ENCODE data around the gene XPNPEP1. TPM values are rescaled to one million over a fixed set of nuclear protein-coding genes. Genes with fewer than 3 reads are reported as not detected.
A peak's percentile ranks its signal among the peaks of the same experiment; 100 is the strongest.

The XPNPEP1 gene
- total RNA-seq, 1 donor, result 123 TPM

DNA sequence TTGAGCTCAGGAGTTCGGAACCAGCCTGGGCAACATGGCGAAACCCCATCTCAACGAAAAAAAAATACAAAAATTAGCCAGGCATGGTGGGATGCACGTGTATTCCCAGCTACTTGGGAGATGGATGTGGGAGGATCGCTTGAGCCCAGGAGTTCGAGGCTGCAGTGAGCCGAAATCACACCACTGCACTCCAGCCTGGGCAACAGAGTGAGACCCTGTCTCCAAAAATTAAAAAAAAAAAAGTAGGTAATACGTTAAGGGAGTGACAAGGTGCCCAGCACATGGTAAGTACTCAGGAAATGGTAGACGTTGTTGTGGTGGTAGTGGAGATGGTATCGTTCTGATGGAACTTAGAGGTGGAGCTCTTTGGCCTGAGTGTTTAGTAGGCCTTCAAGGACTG is 41.0 kb upstream of the XPNPEP1 start:
- Histone ChIP-seq H2AFZ (ENCODE audit: low read length) (no peak overlapping the region), H4K20me1 (ENCODE audit: insufficient read depth, low read length) (no peaks in the 10 kb centered on the region), H3K9me3 (ENCODE audit: low read depth, low read length) (no peaks in the 10 kb centered on the region), H3K27me3 (ENCODE audit: insufficient read depth, low read length) (no peaks in the 10 kb centered on the region), H3K4me3 (ENCODE audit: insufficient read depth, low read length) (no peak overlapping the region), H3K4me1 (ENCODE audit: insufficient read depth, low read length) (peaks cover 64% of the 10 kb centered on the region), H3K36me3 (ENCODE audit: insufficient read depth, low read length) (no peaks in the 10 kb centered on the region), H3K4me2 (ENCODE audit: insufficient read depth, low read length) (no peak overlapping the region), H3K79me2 (ENCODE audit: insufficient read depth, low read length) (no peaks in the 10 kb centered on the region), H3K27ac (ENCODE audit: low read depth, low read length) (no peak overlapping the region)
- DNase-seq (ENCODE audit: insufficient read length, low spot score, missing footprints), result no peak
- TF ChIP-seq CTCF (IDR thresholded peaks at IDR 0.05; ENCODE audit: extremely low read depth, low read depth, low read length), result no peak

- Histone ChIP-seq H3K27ac (ENCODE audit: low read depth, low read length) (no peak overlapping the region), H3K9me3 (ENCODE audit: low read depth, low read length) (no peaks in the 10 kb centered on the region), H3K4me2 (ENCODE audit: insufficient read depth, low read length) (no peak overlapping the region), H4K20me1 (ENCODE audit: insufficient read depth, low read length) (no peaks in the 10 kb centered on the region), H2AFZ (ENCODE audit: low read length) (no peak overlapping the region), H3K79me2 (ENCODE audit: insufficient read depth, low read length) (no peaks in the 10 kb centered on the region), H3K4me3 (ENCODE audit: insufficient read depth, low read length) (no peak overlapping the region), H3K27me3 (ENCODE audit: insufficient read depth, low read length) (no peaks in the 10 kb centered on the region), H3K4me1 (ENCODE audit: insufficient read depth, low read length) (peaks cover 64% of the 10 kb centered on the region), H3K36me3 (ENCODE audit: insufficient read depth, low read length) (no peaks in the 10 kb centered on the region)
- DNase-seq (ENCODE audit: insufficient read length, low spot score, missing footprints), result no peak
- TF ChIP-seq CTCF (IDR thresholded peaks at IDR 0.05; ENCODE audit: extremely low read depth, low read depth, low read length), result no peak
These were observed 40.1 kb upstream of the XPNPEP1 start for GRCh38 chr10:109963439-109963838.

DNA sequence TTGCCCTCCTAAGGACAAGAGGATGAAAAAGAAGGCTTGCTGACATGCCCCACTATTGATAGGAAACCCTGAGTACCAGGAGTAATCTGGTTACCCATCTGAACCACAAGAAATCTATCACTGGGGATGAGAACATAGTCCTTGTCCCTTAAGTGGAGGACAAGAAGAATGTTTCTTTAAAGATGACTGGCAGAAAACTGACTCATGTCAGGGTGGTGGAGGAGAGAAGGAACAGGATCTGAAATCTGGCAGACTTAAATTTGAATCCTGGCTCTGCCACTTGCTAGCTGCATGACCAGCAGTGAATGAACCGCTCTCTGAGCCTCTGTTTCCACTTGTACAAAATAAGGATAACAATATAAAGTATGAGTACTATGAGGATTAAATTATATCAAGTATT is 38.9 kb upstream of the XPNPEP1 start:
- H4K20me1 ChIP-seq (ENCODE audit: insufficient read depth, low read length), result no peaks in the 10 kb centered on the region
- no peaks in the 10 kb centered on the region for H3K27me3 ChIP-seq (ENCODE audit: insufficient read depth, low read length)
- H3K4me1 ChIP-seq (ENCODE audit: insufficient read depth, low read length), result peaks cover 54% of the 10 kb centered on the region
- no peak for DNase-seq (ENCODE audit: insufficient read length, low spot score, missing footprints)
- peak overlapping the region; percentile 17 for H3K4me2 ChIP-seq (ENCODE audit: insufficient read depth, low read length)
- H3K4me3 ChIP-seq (ENCODE audit: insufficient read depth, low read length), result no peak overlapping the region
- no peaks in the 10 kb centered on the region for H3K9me3 ChIP-seq (ENCODE audit: low read depth, low read length)
- TF ChIP-seq CTCF (IDR thresholded peaks at IDR 0.05; ENCODE audit: extremely low read depth, low read depth, low read length), result no peak
- no peaks in the 10 kb centered on the region for H3K79me2 ChIP-seq (ENCODE audit: insufficient read depth, low read length)
- peak overlapping the region; percentile 38 for H2AFZ ChIP-seq (ENCODE audit: low read length)
- no peaks in the 10 kb centered on the region for H3K36me3 ChIP-seq (ENCODE audit: insufficient read depth, low read length)
- H3K27ac ChIP-seq (ENCODE audit: low read depth, low read length), result peak overlapping the region; percentile 53

- Histone ChIP-seq H3K9me3 (ENCODE audit: low read depth, low read length) (no peaks in the 10 kb centered on the region), H3K4me1 (ENCODE audit: insufficient read depth, low read length) (peaks cover 46% of the 10 kb centered on the region), H3K27me3 (ENCODE audit: insufficient read depth, low read length) (no peaks in the 10 kb centered on the region), H3K27ac (ENCODE audit: low read depth, low read length) (peak overlapping the region; percentile 53), H4K20me1 (ENCODE audit: insufficient read depth, low read length) (no peaks in the 10 kb centered on the region), H3K4me3 (ENCODE audit: insufficient read depth, low read length) (no peak overlapping the region), H2AFZ (ENCODE audit: low read length) (peak overlapping the region; percentile 31), H3K4me2 (ENCODE audit: insufficient read depth, low read length) (peak overlapping the region; percentile 17), H3K36me3 (ENCODE audit: insufficient read depth, low read length) (no peaks in the 10 kb centered on the region), H3K79me2 (ENCODE audit: insufficient read depth, low read length) (no peaks in the 10 kb centered on the region)
- no peak for DNase-seq (ENCODE audit: insufficient read length, low spot score, missing footprints)
- TF ChIP-seq CTCF (IDR thresholded peaks at IDR 0.05; ENCODE audit: extremely low read depth, low read depth, low read length), result no peak
These were observed 38.1 kb upstream of the XPNPEP1 start for GRCh38 chr10:109961174-109962001.

All from osteoblast (primary cell).